Epithelial cell of esophagus (primary cell): ENCODE results near the gene EMP1.
"Not testable (repeated sequence)": the region's sequence is repeated elsewhere in the genome, so short reads cannot be mapped to it uniquely, and the experiment has no call there.

Experiments
- DNase-seq: peaks from one replicate; pipeline ENCODE4 v3.0.0; 2010; ENCODE audit warnings: low read depth
- H3K4me3 ChIP-seq: 2 replicates; pipeline ENCODE4 v1.5.1; 2011; ENCODE audit warnings: mild to moderate bottlenecking, low read length, control low read depth
- CTCF ChIP-seq: IDR thresholded peaks from 2 replicates; pipeline ENCODE4 v1.5.1; 2011; ENCODE audit warnings: low read depth, mild to moderate bottlenecking, low read length, control low read depth, inconsistent platforms; ENCODE audit not compliant: insufficient read depth; ENCODE audit errors: missing control alignments

Gene EMP1

GRCh38 chr12:13253966-13254760 lies 57.6 kb downstream of the EMP1 start:
- TF ChIP-seq CTCF, result no peak
- DNase-seq, result no peak

DNA sequence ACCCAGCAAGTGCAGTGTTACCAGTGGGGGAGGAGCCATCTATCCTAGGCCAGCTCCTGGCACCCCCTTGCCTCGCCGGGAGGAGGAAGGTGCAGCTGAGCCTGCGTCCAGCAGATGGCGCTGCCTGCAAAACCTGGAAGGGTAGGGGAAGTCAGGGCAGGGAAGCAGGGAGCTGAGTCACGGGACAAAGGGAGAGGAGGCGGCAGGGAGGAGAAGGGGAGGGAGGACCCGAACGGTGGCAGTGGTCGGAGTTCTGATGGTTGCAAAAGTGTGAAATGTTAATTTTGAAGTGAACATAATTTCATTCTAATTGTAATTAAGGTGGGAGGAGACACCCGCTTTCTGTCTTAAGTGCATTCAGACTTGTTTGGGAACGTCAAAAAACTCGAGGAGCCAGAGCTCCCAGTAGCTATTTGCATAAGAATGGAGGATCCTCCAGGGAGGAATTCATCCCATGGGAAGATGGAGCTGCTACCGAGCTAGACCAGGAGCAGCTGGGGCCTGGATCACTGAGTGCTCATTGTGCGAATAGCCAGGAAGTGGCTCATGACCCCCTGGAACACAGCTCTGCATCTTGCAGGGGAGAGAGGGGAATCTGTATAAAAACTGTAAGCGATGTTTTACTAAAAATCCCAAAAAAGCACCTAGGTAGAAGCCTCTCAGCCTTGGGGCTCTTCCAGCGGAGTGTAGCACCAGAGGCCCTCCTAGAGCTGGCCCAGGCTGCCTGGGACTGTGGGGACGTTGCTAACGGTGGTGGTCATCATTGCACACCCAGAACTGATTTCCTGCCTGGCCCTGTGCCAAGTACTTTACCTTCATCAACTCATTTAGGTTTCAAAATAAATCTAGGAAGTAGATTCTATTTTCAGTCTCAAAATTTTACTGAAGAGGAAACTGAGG lies 59.5 kb downstream of the EMP1 start:
- TF ChIP-seq CTCF, result peak; percentile 99
- H3K4me3 ChIP-seq, result peak overlapping the region; percentile 43

More at GRCh38 chr12:13253966-13254760, 57.6 kb downstream of the EMP1 start:
- H3K4me3 ChIP-seq, result no peak overlapping the region

GRCh38 chr12:13256692-13257045 lies 60.1 kb downstream of the EMP1 start:
- no peak overlapping the region for H3K4me3 ChIP-seq
- TF ChIP-seq CTCF, result no peak
- no peak for DNase-seq

More for the DNA sequence above, 59.5 kb downstream of the EMP1 start:
- DNase-seq, result peak; percentile 94

DNA sequence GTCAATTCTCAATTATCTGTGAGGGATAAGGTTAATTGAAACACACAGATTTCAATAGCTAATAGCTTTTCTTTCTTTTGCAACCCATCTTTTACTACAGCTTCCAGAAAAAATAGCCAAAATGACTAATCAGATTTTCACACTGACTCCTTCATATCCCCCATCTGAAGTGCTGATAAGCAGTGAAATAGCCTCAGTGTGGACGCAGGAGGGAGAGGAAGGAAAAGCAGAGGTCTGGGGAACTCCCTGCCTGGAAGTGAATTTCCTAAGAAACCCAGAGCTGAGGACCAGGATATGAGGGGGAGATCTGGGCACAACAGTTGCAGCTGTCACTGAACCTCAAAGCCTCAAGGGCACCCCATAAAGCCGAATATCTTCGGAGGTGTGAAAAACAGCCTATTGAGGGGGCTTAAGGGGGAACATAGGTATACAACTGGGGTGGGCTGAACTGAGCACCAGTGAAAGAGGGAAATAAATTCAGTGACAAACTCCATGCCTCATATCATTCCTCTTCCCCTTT lies 60.9 kb downstream of the EMP1 start:
- DNase-seq, result no peak
- H3K4me3 ChIP-seq, result no peak overlapping the region
- no peak for TF ChIP-seq CTCF

GRCh38 chr12:13258197-13258596 lies 61.7 kb downstream of the EMP1 start:
- TF ChIP-seq CTCF, result no peak
- no peak for DNase-seq
- H3K4me3 ChIP-seq, result no peak overlapping the region

DNA sequence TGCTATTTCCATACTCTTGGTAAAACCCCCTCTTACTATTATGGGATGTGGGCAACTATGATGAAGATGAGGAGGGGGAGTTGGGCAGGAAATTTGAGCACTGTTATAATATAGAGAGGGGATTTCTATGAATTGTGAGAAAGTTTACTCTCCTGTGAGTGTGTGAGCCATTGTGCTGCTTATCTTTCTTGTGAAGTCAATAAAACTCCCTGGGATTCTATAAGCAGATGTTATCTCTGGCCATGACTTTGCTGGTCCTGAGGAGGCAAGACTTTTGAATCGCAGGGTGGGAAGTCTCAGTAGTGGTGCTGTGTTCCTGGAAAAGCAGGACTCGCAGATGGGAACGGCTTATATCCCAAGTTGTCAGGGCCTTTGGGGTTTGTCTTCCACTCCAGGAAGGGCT lies 62.2 kb downstream of the EMP1 start:
- TF ChIP-seq CTCF, result no peak
- H3K4me3 ChIP-seq, result no peak overlapping the region
- no peak for DNase-seq

GRCh38 chr12:13259625-13260024 lies 63.1 kb downstream of the EMP1 start:
- H3K4me3 ChIP-seq, DNase-seq: not testable (repeated sequence)

GRCh38 chr12:13267826-13268225 lies 71.3 kb downstream of the EMP1 start:
- not testable (repeated sequence) for H3K4me3 ChIP-seq, DNase-seq
